ENCODE data around the gene MAEL.
A peak's percentile ranks its signal among the peaks of the same experiment; 100 is the strongest.
"Not testable (repeated sequence)": the region's sequence is repeated elsewhere in the genome, so short reads cannot be mapped to it uniquely, and the experiment has no call there.

Gene MAEL

DNA sequence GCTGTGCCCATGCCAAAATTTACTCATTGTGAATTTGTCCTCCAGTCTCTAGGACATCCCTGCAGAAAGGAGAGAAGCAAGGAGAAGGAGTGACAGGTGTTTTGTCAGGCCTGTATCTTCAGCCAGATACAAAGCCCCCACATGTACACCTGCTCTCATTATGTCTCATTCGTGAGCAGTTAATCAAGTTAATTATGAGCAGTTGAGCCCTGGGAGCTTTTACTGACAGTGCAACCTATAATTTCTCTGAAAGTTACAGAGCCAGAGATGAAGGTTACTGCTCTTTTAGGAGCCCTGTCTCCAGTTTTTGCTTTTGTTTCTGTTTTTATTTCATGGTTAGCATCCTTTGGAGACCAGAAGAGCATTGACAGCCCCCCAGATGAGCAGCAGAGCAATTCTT lies 8.7 kb upstream of the MAEL start:
- no peak for DNase-seq

DNA sequence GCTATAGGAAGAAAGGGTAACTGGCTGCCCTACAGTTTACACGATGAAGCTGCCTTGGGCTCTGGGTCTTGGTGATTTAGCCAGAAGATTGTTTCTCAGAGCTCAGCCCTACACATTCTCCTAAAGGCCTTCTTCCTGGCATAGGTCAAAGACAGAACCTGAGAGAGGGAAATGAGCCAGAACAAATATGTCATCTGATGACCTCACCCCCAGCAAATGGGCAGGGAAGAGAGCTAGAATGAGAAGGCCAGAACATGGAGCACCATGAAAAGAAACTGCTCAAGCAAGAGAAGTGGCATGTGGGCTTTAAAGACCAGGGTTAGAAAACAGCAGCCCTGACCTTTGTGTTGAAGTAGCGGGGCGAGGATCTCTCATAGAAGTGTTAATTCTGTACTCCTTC lies 8.3 kb upstream of the MAEL start:
- DNase-seq, result no peak

DNA sequence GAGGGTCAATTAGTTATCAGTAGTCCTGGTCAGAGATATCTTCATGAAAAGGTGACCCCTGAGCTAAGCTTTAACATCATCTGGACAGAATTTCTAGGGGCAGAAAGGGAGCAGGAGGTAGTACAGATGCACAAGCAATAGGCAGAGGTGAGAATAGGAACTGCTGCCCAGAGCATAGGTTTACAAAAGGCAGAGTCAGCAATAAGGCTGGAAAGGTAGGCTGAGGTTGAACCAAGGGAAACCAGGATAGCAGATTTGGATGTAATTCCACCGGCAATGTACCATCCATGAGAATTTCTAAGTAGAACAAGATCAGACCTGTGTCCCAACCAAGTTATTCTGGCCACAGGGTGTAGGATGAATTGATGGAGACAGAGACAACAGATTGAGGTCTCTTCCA lies 7.5 kb upstream of the MAEL start:
- DNase-seq, result no peak

DNA sequence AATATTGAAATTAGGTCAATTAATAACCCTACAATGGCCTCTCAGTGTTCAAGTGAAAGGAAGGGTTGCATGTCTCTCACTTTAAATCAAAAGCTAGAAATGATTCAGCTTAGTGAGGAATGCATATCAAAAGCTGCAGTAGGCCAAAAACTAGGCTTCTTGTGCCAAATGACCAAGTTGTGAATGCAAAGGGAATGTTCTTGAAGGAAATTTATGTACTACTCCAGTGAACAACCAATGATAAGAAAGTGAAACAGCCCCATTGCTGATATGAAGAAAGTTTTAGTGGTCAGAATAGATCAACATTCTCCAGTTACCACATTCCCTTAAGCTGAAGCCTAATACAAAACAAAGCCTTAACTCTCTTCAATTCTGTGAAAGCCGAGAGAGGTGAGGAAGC lies 10.0 kb downstream of the MAEL start:
- no peak for DNase-seq

DNA sequence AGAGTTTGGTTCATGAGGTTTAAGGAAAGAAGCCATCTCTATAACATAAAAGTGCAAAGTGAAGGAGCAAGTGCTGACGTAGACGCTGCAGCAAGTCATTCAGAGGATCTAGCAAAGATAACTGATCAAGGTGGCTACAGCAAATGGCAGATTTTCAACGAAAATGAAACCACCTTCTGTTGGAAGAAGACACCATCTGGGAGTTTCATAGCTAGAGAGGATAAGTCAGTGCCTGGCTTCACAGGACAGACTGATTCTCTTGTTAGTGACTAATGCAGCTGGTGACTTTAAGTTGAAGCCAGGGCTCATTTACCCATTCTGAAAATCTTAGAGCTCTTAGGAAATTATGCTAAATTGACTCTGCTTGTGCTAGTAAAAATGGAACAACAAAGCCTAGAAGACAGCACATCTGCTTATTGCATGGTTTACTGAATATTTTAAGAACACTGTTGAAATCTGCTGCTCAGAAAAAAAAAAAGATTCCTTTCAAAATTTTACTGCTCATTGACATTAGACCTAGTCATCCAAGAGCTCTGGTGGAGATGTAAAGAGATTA lies 10.5 kb downstream of the MAEL start:
- DNase-seq, result no peak

DNA sequence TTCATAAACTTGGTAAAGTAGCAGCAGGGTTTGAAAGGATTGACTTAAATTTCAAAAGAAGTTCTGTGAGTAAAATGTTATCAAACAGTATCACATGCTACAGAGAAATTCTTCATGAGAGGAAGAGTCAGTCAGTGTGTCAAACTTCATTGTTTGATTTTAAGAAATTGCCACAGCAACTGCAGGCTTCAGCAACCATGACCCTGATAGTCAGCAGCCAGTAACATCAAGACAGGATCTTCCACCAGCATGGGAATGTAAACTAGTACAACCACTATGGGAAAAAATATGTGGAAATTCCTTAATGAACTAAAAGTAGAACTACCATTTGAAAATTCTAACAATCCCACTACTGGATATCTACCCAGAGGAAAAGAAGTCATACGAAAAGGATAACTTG lies 11.5 kb downstream of the MAEL start:
- no peak for DNase-seq

DNA sequence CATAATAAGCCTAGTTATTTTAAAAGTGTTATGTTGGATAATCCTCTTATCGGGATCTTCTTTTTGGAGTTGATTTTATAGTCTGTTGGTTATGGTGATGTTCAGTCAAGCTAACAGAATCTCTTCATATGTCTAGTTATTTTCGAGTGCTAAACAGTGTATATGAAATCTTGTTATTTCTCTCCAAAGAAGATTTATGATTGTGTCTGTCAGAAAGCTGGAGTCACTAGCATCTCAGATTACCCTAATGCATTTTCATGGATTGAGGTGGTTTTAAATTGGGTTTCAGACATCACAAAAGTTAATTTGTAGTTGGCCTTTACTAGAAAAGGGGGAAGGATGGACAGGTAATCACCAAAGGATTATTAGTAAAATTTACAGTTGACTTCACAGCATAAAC lies 13.3 kb downstream of the MAEL start:
- DNase-seq, result no peak

DNA sequence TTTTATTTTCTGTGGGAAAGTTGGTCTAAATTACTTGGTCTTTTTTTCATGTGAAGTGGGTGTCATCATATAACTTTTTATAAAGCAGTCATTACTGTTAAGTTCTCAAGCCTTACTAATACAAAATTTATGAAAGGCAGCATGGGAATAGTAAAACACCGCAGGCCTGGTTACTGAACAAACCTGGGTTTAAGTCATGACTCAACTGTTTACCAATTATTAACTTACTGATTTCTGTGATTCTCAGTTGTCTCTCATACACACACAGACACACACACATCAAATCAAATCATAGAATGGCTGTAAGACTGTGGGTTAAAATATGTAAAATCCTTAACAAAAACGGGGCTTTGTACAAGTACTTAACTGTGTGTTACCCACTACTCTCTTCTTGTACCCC lies 14.6 kb downstream of the MAEL start:
- DNase-seq, result no peak

DNA sequence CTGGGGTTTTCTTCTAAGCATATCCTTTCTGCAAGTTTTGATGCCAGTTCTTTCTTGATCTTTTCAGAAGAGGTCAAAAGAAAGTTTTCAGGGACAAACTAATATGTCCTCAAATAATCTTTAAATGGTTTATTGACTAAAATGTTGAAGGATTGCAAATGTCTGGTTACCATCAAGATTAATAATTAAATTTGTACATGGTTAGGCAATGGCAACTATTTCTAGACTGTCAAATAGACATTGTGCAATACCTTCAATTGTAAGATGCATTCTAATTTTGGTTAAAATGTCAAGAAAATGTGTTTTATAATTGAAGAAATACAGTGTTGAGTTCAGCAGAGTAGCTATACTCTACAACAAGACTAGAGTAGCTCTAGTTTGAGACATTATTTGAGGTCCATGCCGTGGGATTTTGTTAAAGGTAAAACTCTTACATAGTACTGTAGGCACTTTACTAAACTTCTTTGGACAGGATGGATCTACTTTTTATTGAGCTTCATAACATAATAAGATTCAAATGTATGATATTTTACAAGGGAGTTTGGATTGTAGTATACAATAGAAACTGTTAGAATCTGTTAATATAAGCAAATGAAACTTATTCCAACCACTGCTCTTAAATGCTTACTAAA lies 22.6 kb downstream of the MAEL start:
- no peak for DNase-seq

DNA sequence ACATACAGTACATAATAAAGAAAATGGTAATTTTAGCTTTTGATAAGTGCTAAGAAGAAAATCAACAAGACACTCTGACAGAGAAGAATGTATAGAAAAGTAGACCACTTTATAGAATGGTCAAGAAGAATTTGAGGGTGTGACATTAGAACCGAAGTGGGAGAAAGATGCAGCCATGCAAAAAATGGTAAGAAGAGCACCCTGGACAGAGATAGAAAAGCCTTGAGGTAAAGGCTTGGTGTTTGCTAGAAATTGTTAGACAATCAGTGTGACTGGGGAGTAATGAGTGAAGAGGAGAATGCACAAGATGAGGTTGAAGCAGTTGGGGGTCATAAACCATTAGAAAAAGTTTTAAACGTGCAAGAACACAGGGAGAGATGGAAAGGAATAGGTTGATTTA lies 23.5 kb downstream of the MAEL start:
- DNase-seq, result no peak

DNA sequence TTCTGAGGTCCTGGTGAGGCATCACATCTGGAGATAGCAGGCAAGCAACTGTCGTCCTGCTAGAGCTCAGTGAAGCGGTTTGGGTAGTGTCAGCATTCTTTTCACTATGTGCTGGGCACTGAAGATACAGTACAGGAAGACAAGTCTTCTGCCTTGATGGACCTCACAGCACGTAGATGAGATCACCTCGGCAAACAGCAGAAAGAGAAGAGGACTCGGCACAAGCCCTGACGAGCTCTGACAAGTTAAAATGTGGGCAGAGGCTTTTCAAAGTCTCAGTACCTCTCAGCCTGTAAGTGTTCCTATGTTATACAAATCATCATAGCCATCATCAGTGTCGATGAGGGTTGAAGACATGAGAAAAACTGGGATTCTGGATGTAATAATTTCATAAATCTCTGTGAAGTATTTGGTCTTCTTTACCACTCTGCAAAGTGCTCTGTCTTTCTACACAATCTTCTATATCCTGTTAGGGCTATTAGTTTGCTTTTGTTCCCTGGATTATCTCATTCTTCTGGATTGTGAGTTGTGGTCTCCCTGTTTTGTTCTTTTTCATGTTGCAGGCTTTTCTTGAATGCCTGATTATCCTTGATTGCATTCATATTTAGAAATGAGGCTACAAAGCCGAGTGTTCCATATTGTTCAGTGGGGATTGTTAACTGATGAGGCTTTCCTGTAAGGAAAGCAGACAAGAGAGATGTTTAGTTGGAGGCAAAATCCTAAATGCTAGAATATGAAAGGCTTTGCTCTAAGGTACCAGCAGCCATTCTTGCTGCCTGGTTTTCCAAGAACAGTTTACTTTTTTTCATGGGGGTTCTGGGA lies 24.2 kb downstream of the MAEL start:
- DNase-seq, result no peak

DNA sequence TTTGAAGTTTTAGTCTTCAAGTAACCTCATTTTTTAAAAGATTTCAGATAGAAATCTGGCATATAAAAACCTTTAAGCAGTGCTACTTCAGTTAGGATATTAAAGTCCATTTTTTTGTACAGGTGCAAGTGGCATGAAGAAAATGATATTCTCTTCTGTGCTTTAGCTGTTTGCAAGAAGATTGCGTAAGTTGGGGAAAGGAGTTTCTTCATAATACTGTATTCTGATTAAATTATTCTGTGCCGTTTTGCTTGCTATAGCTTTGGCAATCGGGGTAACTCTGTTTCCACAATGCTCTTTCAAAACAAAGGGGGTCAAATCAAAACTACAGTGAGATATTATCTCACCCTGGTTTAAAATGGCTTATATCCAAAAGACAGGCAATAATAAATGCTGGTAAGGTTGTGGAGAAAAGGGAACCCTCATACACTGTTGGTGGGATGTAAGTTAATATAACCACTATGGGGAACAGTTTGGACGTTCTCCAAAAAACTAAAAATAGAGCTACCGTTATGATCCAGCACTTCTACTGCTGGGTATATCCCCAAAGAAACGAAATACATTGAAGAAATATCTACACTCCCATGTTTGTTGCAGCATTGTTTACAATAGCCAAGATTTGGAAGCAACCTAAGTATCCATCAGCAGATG lies 27.1 kb downstream of the MAEL start:
- no peak for DNase-seq

DNA sequence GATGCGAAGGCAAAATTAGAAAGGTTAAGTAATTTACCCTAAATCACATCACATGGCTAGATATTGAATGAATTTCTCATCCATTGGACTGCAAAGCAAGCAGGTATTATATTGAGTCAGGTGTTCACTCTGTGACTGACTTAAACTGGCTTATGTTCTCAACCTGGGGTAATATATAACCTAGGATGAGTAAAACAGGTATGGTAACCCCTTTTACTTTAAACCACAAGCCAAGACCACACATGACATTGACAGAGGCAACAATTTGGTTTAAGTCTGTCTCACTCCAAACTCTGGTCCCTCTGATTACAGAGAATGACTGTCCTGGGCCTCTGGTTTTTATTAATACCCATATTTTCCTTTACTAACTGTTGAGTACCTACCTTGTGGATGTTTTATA lies 33.3 kb downstream of the MAEL start:
- DNase-seq, result no peak

DNA sequence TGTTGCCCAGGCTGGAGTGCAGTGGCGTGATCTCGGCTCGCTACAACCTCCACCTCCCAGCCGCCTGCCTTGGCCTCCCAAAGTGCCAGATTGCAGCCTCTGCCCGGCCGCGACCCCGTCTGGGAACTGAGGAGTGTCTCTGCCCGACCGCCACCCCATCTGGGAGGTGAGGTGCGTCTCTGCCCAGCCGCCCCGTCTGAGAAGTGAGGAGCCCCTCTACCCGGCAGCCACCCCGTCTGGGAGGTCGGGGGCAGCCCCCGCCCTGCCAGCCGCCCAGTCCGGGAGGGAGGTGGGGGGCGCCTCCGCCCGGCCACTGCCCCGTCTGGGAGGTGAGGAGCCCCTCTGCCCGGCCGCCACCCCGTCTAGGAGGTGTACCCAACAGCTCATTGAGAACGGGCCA lies 40.5 kb downstream of the MAEL start:
- not testable (repeated sequence) for DNase-seq

DNA sequence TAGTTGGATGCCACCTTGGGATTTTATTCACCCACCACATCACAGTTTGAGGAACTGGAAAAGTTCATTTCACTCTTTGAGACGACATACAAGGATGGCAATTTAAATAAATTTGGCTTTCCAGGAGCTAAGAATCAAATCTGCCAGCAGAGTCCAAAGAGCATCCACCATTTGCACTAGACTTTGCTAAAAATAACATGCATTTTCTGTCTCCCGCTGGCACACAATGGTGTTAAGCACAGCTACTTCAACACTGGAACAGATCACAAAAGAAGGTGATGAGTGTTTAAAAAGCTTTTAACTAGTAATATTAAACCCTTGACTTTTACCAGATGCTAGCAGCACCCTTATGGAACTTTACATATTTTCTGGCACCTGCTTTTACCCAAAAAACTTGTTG lies 44.6 kb downstream of the MAEL start:
- no peak for DNase-seq

DNA sequence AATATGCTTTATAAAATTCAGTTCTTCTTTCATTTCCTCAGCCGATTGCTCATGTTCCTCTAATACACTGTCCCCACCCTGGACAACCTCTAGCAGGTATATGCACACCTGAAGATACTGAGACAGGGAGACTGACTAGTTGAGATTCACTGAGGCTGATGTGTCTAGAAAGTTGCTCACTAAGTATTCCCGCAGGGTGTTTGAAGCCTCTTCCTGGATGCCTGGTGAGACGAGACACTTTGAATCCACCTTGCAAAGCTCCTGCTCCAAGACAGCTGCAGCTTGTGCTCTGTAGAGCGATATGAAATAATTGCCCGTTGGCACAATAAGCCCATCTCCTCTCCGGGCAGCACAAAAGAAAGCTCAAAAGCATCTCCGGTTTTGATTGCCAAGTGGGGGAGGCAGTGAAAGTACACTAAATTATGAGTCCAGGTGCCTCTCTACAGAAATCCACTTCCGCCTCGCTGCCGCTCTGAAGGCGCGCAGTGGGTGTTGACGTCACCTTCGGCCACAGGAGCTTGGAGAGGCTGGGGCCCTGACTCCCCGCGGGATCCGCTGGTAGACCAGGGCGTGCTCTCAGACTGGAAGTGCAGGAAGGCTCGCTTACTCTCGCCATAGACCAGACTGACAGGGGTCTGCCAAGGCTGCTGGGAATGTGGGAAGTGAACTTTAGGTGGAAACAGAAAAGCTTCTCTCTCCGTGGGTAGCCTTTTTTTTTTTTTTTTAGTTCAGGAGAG lies 54.8 kb downstream of the MAEL start:
- DNase-seq, result peak; percentile 78

DNA sequence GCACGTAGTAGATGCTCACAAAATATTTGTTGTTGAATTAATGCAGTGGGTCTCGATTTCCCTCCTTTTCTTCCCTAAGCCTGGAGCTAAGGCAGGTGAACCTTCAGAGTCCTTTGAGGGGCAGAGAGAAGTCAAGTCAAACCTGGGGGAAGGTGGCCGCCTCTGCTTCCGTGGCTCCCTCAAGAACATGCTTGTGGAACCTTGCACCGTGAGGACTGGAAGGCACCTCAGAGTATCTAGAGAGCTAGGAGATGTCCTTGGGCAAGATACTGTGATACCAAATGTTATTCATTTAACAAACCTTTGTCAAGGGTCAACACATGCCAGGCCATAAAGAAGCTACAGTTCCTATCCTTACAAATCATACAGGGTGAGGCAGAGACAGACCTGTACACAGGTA lies 62.8 kb downstream of the MAEL start:
- no peak for DNase-seq

DNA sequence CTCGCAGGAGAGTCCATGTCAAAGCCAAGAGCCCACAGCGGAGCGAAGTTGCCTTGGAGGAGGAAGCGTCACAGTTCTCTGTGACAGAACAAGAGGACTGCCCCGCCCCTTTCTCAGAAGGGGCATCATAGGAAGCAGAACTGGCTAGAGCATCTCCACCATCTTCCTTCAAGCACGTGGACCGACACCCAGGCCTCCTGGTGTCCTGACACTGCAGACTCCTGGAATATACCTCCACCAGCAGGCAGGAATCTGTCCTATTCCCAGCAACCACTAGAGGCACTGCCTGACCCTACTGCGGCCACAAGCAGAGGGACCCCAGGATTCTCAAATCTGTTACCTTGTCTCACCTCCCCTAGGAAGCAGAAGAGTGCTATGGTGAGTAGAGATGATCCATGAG lies 63.3 kb downstream of the MAEL start:
- no peak for DNase-seq

DNA sequence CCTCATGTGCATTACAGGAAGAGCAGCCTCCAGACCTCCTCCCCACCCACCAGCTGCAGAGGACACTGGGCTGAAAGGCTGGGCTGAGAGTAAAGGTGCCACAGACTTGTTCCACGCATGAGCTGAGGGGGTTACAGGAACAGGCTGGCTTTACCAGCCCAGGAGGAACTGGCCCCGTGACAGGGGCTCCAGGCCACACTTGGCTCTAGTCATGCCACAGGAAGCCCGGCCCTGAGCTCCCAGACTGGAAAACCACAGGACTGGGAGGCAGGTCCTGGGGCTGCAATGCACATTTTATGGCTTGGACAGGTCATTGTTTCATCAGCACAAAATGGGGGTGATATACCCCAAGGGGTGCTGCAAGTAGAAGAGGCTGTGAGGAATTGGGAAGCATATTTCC lies 65.5 kb downstream of the MAEL start:
- no peak for DNase-seq

DNA sequence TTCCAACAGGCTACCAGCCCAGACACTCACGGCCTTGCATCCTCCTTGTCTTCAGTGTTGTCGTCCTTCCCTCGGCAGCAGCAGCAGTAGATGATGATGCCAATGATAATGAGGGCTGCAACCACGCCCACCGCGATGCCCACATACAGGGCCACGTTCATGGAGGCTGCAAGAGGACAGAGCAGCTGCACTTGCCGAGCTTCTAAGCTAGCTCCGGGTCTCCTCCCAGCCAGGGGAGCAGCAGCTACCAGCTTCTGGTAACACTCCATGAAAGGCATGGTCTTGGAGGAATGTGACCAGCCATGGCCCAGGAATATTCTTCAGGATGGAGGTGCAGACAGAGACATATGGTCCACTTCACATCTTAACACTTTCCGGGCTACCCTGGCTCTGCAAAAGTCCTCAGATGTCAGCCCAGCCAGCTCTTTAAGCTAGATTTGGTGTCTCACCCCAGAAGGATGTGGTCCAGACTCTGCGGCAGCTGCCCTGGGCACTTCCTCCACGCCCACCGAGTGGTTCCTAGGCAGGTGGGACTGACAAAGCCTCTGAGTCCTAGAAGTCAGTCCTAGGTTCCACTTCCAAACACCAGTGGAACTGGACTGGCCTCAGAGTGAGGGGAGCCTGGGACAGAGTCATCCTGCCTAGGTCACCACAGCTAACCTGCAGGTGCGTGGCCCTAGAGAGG lies 66.0 kb downstream of the MAEL start:
- no peak for DNase-seq

DNA sequence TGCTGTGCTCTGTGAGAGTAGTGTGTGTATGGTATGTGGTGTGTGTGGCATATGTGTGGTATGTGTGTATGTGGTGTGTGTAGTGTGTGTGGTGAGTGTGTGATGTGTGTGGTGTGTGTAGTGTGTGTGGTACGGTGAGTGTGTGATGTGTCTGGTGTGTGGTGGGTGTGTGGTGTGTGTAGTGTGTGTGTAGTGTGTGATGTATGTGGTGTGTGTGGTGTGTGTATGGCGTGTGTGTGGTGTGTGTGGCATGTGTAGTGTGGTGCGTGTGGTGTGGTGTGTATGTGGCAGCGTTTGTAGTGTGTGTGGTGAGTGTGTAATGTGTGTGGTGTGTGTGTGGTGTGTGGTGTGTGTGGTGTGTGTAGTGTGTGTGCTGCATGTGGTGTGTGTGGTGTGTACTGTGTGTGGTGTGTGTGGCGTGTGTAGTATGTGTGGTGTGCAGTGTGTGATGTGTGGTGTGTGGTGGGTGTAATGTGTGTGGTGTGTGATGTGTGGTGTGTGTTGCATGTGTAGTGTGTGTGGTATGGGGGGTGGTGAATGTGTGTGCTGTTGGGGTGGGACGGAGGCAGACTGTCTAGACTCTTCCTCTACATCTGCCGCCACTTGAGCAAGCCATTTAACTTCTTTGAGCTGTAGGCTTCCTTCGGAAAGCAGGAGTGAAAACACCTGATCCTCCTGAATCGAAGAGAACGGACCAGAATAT lies 67.6 kb downstream of the MAEL start:
- DNase-seq, result peak; percentile 39

DNA sequence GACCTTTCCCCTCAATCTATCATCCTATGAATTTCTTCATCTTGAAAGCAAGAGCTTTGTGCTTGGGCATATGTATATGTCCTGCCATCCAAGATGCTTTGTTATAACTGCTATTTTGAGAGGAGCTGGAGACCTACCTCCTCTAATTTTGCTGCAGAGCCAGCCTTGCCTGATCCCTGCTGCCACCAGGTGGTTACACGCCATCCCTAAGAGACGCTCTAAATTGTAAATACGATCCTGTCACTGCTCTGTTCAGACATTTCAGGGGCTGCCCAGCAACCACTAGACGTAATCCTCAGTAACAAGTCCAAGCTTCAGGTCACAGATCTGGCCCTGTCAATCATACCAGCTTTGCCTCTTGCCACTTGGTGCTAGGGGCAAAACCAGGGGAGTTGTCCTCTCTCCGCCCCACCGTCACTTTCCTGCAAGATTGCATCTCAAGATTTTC lies 68.2 kb downstream of the MAEL start:
- DNase-seq, result peak; percentile 39

Data from DMS79 (cell line).